CD8-positive, alpha-beta memory T cell (primary cell): ENCODE results near the gene RBM28. TPM values are rescaled to one million over a fixed set of nuclear protein-coding genes. Genes with fewer than 3 reads are reported as not detected.

ENCODE experiments used
- CTCF ChIA-PET: fragments of 350-600 bp; sonication (Branson Sonifier 250); formaldehyde crosslinking; loops from one replicate; lab custom pipeline; 2021; ENCODE audit warnings: antibody characterized with exemption; lab: Charles Lee
- POLR2A ChIA-PET: fragments of 350-600 bp; sonication (Branson Sonifier 250); formaldehyde crosslinking; loops from one replicate; lab custom pipeline; 2021; ENCODE audit warnings: antibody characterized with exemption; lab: Charles Lee
- DNase-seq, 5 donors: peaks; one replicate each; pipeline versions ENCODE4 v3.0.0 to v3.0.0-alpha.2; 2020 to 2022; ENCODE audit warnings: mixed read lengths in 1 of 5
- H3K27ac ChIP-seq: one replicate; pipeline ENCODE4 v1.7.0; 2013; ENCODE audit warnings: low read depth, mild to moderate bottlenecking, low read length, moderate library complexity
- H3K27me3 ChIP-seq: 2 replicates; pipeline ENCODE4 v1.7.0; 2013; ENCODE audit warnings: low read length, mild to moderate bottlenecking; ENCODE audit not compliant: insufficient read depth, poor library complexity, severe bottlenecking
- H3K36me3 ChIP-seq: 2 replicates; pipeline ENCODE4 v1.7.0; 2013; ENCODE audit warnings: mild to moderate bottlenecking, low read length, moderate library complexity; ENCODE audit not compliant: insufficient read depth
- H3K4me1 ChIP-seq: 2 replicates; pipeline ENCODE4 v1.7.0; 2013; ENCODE audit warnings: mild to moderate bottlenecking, low read length, moderate library complexity; ENCODE audit not compliant: insufficient read depth
- H3K4me3 ChIP-seq: 2 replicates; pipeline ENCODE4 v1.7.0; 2013; ENCODE audit warnings: mild to moderate bottlenecking, low read length
- H3K9me3 ChIP-seq: 2 replicates; pipeline ENCODE4 v1.7.0; 2013; ENCODE audit warnings: mild to moderate bottlenecking, low read length
- H3K27ac Mint-ChIP-seq, 8 donors: one replicate each; pipeline ENCODE4 v1.8.0; 2020 to 2021; ENCODE audit warnings: mixed read lengths in 8 of 8, mild to moderate bottlenecking in 6 of 8, inconsistent platforms in 3 of 8, moderate library complexity in 3 of 8
- H3K27me3 Mint-ChIP-seq, 2 donors: one replicate each; pipeline ENCODE4 v1.8.0; 2020 to 2021; ENCODE audit warnings: mixed read lengths in 2 of 2, mild to moderate bottlenecking in 1 of 2, moderate library complexity in 1 of 2
- H3K36me3 Mint-ChIP-seq, 3 donors: one replicate each; pipeline ENCODE4 v1.8.0; 2020 to 2021; ENCODE audit warnings: mixed read lengths in 3 of 3, inconsistent platforms in 1 of 3, mild to moderate bottlenecking in 1 of 3
- H3K4me1 Mint-ChIP-seq, 3 donors: one replicate each; pipeline ENCODE4 v1.8.0; 2020 to 2021; ENCODE audit warnings: mixed read lengths in 3 of 3, inconsistent platforms in 1 of 3, mild to moderate bottlenecking in 1 of 3
- H3K4me3 Mint-ChIP-seq, 7 donors: one replicate each; pipeline ENCODE4 v1.8.0; 2020 to 2021; ENCODE audit warnings: mixed read lengths in 7 of 7, mild to moderate bottlenecking in 6 of 7, moderate library complexity in 4 of 7, inconsistent platforms in 2 of 7
- H3K9me3 Mint-ChIP-seq, 5 donors: one replicate each; pipeline ENCODE4 v1.8.0; 2020 to 2022; ENCODE audit warnings: mixed read lengths in 5 of 5, mild to moderate bottlenecking in 3 of 5, moderate library complexity in 2 of 5, inconsistent platforms in 1 of 5
- polyA plus RNA-seq: library from polyadenylated mRNA; unstranded; fragments of 300-500 nt; fragmentation: Illumina TruSeq; gene quantifications from one replicate; pipeline ENCODE4 v1.2.3, GENCODE V29; 2021
- total RNA-seq, 2 experiments: library from RNA; stranded (reverse); gene quantifications; one replicate each; pipeline ENCODE4 v1.2.3, GENCODE V29; 2021

RBM28 gene
- total and polyA plus RNA-seq, 3 experiments from 2014 or later: 10.0 to 77.8 (median 77.7) TPM

DNA sequence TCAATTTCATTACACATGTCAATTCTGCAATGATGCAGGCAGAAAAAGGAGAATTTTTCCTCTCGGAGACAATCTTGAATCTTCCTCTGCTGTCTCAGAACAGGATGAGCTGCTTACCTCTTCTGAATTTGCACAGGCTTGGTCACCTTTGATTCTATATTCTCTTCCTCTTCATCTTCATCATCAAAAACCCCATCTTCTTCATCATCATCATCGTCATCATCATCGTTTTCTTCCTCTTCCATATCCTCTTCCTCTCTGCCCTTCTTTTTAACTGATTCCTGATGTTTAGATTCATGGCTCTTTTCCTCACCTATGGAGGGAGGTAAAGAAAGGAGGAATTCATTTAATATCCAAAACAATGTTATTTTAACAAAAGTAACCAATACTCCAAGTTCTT lies 8.0 kb downstream of the RBM28 start:
- Histone ChIP-seq H3K27me3 (no peaks in the 10 kb centered on the region), H3K9me3 (no peaks in the 10 kb centered on the region), H3K36me3 (peaks cover 60% of the 10 kb centered on the region), H3K4me3 (no peak overlapping the region), H3K4me1 (peaks cover 2% of the 10 kb centered on the region), H3K27ac (no peak overlapping the region)
- H3K27me3 Mint-ChIP-seq: no peaks in the 10 kb centered on the region
- POLR2A ChIA-PET: no interaction called here
- H3K36me3 Mint-ChIP-seq: peaks cover 25 to 88% (median 37%) of the 10 kb centered on the region in 3 donors
- peak overlapping the region in 1 of 8 donors; percentile 59 for H3K27ac Mint-ChIP-seq
- CTCF ChIA-PET: no interaction called here
- H3K9me3 Mint-ChIP-seq: no peaks in the 10 kb centered on the region
- H3K4me3 Mint-ChIP-seq: no peak overlapping the region
- DNase-seq: no peak
- H3K4me1 Mint-ChIP-seq: peaks cover 2 to 11% (median 8%) of the 10 kb centered on the region in 3 donors

DNA sequence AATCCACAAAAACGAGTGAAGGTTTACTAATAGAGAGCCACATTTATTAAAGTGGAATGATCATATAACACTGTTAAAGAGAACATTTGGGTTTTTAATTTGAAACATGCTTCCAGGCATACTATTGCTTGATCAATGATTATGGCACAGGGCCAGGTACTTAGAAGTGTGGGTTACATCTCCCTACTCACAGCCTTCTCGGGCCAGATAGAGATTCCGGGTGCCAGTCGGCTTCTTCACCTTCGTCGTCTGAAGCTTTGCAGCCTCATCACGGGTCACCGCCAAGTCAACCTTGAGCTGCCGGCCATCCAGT lies 19.4 kb downstream of the RBM28 start:
- ChIA-PET CTCF (no interaction called here), POLR2A (no interaction called here)
- no peaks in the 10 kb centered on the region for H3K9me3 Mint-ChIP-seq
- H3K27me3 ChIP-seq: no peaks in the 10 kb centered on the region
- H3K27ac Mint-ChIP-seq: no peak overlapping the region
- no peak for DNase-seq
- peaks cover 32 to 36% (median 35%) of the 10 kb centered on the region in 3 donors for H3K4me1 Mint-ChIP-seq
- H3K36me3 Mint-ChIP-seq: peaks cover 4 to 75% (median 28%) of the 10 kb centered on the region in 3 donors
- H3K9me3 ChIP-seq: no peaks in the 10 kb centered on the region
- H3K4me1 ChIP-seq: peaks cover 33% of the 10 kb centered on the region
- H3K27ac ChIP-seq: no peak overlapping the region
- no peak overlapping the region for H3K4me3 Mint-ChIP-seq
- no peaks in the 10 kb centered on the region for H3K27me3 Mint-ChIP-seq
- peaks cover 30% of the 10 kb centered on the region for H3K36me3 ChIP-seq
- no peak overlapping the region for H3K4me3 ChIP-seq

DNA sequence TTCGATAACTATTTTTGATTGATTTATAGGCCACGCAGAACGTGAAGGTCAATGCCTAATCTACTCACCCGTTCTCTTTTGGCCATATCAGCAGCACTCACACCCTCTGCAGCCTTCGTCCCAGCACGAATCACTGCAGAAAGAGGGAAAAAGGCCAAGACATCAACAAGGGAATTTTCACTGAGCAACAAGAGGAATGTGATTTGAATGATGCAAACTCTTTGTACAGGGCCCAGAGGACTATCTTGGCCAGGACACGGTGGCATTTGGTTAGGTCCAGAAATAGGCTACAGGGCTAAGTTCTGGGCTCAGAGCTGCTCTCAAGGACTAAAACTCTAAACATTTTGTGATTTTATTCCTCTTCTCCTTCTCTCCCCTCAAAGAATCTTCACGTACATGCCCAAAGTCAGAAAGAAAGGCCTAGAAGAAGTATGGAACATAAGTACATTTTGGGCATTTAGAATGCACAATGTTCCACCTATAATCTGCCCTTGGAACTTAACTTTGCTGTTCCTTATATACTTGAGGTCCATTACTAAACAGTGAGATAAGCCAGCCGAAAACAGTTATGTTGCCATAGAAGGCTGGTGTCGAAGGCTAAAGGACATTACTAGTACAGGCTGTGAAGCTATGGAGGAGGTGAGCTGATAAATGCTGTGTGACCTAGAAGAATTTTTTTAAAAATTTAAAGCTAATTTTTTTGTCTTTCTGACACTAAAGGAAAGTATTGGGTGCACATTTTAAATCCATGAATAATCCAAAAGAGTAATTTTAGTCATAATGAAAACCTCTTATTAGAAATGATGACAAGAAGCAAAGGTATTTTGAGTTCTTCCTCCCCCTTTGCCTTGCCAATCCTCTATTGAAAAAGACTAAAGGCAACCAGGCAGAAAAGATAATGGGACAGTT lies 20.0 kb downstream of the RBM28 start:
- no peaks in the 10 kb centered on the region for H3K9me3 ChIP-seq
- H3K27ac ChIP-seq: no peak overlapping the region
- DNase-seq: no peak
- ChIA-PET CTCF (no interaction called here), POLR2A (no interaction called here)
- H3K27me3 Mint-ChIP-seq: no peaks in the 10 kb centered on the region
- H3K4me1 Mint-ChIP-seq: peaks cover 38 to 42% (median 41%) of the 10 kb centered on the region in 3 donors
- no peak overlapping the region for H3K4me3 ChIP-seq
- no peaks in the 10 kb centered on the region for H3K27me3 ChIP-seq
- H3K9me3 Mint-ChIP-seq: no peaks in the 10 kb centered on the region
- peaks cover 6 to 75% (median 30%) of the 10 kb centered on the region in 3 donors for H3K36me3 Mint-ChIP-seq
- peak overlapping the region in 2 of 8 donors; percentile 34 to 57 for H3K27ac Mint-ChIP-seq
- H3K4me1 ChIP-seq: peaks cover 40% of the 10 kb centered on the region
- no peak overlapping the region for H3K4me3 Mint-ChIP-seq
- H3K36me3 ChIP-seq: peaks cover 36% of the 10 kb centered on the region

DNA sequence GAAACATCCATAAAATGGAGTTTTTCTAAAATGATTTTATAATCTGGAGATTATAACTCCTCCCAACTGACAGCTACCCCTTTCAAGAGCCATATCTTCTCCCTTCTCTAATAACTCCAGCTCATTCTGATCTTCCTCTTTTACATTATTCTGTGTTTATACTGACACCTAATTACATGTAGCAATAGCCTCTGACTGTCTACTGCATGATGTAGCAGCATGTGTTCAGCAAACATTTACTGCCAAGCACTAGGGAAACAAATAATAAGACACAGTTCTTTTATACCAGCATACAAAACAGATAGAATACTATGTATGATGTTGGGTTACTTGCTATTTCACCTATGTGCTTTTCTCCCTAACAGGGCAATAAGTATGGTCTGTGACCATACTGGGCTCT lies 20.7 kb downstream of the RBM28 start:
- Histone ChIP-seq H3K36me3 (peaks cover 39% of the 10 kb centered on the region), H3K9me3 (no peaks in the 10 kb centered on the region), H3K4me3 (no peak overlapping the region), H3K4me1 (peaks cover 42% of the 10 kb centered on the region), H3K27ac (no peak overlapping the region), H3K27me3 (no peaks in the 10 kb centered on the region)
- Mint-ChIP-seq H3K27me3 (no peaks in the 10 kb centered on the region), H3K27ac (peak overlapping the region in 3 of 8 donors; percentile 17 to 87 (median 57)), H3K4me1 (peaks cover 42 to 46% (median 44%) of the 10 kb centered on the region in 3 donors), H3K36me3 (peaks cover 8 to 73% (median 31%) of the 10 kb centered on the region in 3 donors), H3K9me3 (no peaks in the 10 kb centered on the region), H3K4me3 (no peak overlapping the region)
- no peak for DNase-seq
- ChIA-PET CTCF (interaction anchor here (0.7 to 3.7 kb wide), 5 partner anchors 11 to 615 kb away, joined by 3 to 16 read pairs (median 10); partner anchors contain the start of gene RBM28), POLR2A (no interaction called here)

DNA sequence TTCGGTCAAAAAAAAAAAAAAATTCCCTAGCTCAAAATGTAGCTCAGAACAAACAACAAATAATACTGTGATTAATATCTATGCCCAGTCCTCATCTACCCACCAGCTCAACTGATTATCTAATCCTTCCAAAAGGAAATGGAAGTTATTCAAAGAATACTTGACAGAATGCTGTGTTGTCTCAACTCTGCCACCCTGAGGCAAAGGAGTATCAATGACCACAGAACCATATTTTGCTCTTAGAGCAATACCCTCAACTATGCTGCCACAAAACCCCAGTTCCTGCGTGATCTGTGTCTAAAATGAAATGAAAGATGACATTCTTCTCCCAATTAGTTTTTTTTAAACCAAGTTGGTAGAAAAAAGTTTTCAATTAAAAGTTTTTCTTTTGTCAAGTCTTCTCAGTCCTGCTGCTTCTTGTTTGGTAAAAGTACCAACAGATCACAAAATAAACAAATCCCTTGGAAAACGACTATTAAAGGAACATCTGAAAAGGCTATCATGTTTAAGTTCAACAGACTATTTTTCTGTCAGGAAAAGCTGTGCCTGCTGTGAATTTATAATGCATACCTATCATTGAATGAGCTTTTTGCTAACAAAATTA lies 21.6 kb downstream of the RBM28 start:
- peak overlapping the region; percentile 30 to 90 (median 66) for H3K27ac Mint-ChIP-seq
- DNase-seq: peak in 2 of 5 donors; percentile 28 to 38
- H3K4me1 ChIP-seq: peaks cover 42% of the 10 kb centered on the region
- H3K27me3 Mint-ChIP-seq: no peaks in the 10 kb centered on the region
- H3K36me3 ChIP-seq: peaks cover 48% of the 10 kb centered on the region
- no peaks in the 10 kb centered on the region for H3K27me3 ChIP-seq
- peaks cover 15 to 75% (median 37%) of the 10 kb centered on the region in 3 donors for H3K36me3 Mint-ChIP-seq
- no peak overlapping the region for H3K27ac ChIP-seq
- POLR2A ChIA-PET: interaction anchor here (0.9 kb wide), 1 partner anchor 22 kb away, joined by 3 read pairs; the partner anchor contains the start of gene RBM28
- no peaks in the 10 kb centered on the region for H3K9me3 Mint-ChIP-seq
- no peak overlapping the region for H3K4me3 ChIP-seq
- no peaks in the 10 kb centered on the region for H3K9me3 ChIP-seq
- CTCF ChIA-PET: interaction anchor here (0.7 to 3.7 kb wide), 14 partner anchors 8 to 614 kb away, joined by 3 to 16 read pairs (median 4); partner anchors contain the start of gene RBM28
- peaks cover 47 to 52% (median 49%) of the 10 kb centered on the region in 3 donors for H3K4me1 Mint-ChIP-seq
- peak overlapping the region; percentile 12 to 86 (median 51) for H3K4me3 Mint-ChIP-seq

DNA sequence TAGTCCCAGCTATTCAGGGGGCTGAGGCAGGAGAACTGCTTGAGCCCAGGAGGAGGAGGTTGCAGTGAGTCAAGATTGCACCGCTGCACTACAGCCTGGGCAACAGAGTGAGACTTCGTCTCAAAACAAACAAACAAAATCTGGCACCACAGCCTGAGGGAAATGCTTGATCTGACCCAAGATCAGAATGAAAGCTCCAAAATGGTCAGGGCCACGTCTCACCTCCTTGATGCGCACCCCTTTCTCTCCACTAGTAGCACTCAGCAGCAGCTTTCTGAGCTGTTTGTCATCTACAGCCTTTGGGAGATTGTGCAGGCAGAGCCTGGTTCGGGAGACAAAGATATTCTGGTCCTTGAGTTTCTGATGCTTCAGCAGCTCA lies 22.7 kb downstream of the RBM28 start:
- POLR2A ChIA-PET: no interaction called here
- H3K36me3 Mint-ChIP-seq: peaks cover 22 to 75% (median 44%) of the 10 kb centered on the region in 3 donors

DNA sequence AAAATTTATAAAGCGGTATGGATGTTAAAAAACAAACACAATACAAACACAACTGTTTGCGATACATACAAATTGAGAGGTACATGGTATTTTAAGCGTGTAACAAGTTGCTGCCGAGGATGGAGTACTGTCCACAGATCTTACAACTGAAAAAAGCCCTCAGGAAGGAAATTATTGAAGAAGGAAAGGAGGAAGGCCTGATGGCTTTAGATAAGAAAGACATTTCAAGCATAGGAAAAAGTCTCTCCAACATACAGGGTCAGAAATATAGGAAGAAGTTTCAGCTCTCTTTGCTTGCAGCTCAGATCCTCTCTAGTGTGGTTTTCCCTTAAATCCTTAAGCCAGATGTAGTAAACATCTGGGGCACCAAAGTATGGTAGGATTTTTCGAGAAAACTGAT lies 25.0 kb downstream of the RBM28 start:
- Histone ChIP-seq H3K36me3 (peaks cover 51% of the 10 kb centered on the region), H3K4me3 (no peak overlapping the region), H3K4me1 (peaks cover 42% of the 10 kb centered on the region), H3K27me3 (no peaks in the 10 kb centered on the region), H3K27ac (no peak overlapping the region), H3K9me3 (no peaks in the 10 kb centered on the region)
- DNase-seq: no peak
- no peaks in the 10 kb centered on the region for H3K9me3 Mint-ChIP-seq
- no peaks in the 10 kb centered on the region for H3K27me3 Mint-ChIP-seq
- POLR2A ChIA-PET: no interaction called here
- peak overlapping the region; percentile 7 to 92 (median 78) for H3K27ac Mint-ChIP-seq
- CTCF ChIA-PET: no interaction called here
- H3K4me1 Mint-ChIP-seq: peaks cover 61 to 74% (median 73%) of the 10 kb centered on the region in 3 donors
- peaks cover 28 to 73% (median 42%) of the 10 kb centered on the region in 3 donors for H3K36me3 Mint-ChIP-seq
- H3K4me3 Mint-ChIP-seq: peak overlapping the region in 1 of 7 donors; percentile 0

More for the DNA sequence above, 22.7 kb downstream of the RBM28 start:
- Mint-ChIP-seq H3K4me1 (peaks cover 50 to 58% (median 55%) of the 10 kb centered on the region in 3 donors), H3K9me3 (no peaks in the 10 kb centered on the region), H3K4me3 (peak overlapping the region in 6 of 7 donors; percentile 63 to 86 (median 75)), H3K27me3 (no peaks in the 10 kb centered on the region), H3K27ac (peak overlapping the region; percentile 74 to 95 (median 82))
- Histone ChIP-seq H3K27ac (no peak overlapping the region), H3K27me3 (no peaks in the 10 kb centered on the region), H3K36me3 (peaks cover 49% of the 10 kb centered on the region), H3K4me1 (peaks cover 42% of the 10 kb centered on the region), H3K9me3 (no peaks in the 10 kb centered on the region), H3K4me3 (no peak overlapping the region)
- DNase-seq: no peak
- CTCF ChIA-PET: interaction anchor here (1.3 to 3.7 kb wide), 10 partner anchors 9 to 185 kb away, joined by 3 to 16 read pairs (median 6); partner anchors contain the start of gene RBM28
